Left kidney (tissue), 2 donors: ENCODE data around the gene SLIT3. TPM values are rescaled to one million over a fixed set of nuclear protein-coding genes. Genes with fewer than 3 reads are reported as not detected.
"Not testable (repeated sequence)": the region's sequence is repeated elsewhere in the genome, so short reads cannot be mapped to it uniquely, and the experiment has no call there.

ENCODE experiments used
- DNase-seq: peaks from one replicate; pipeline ENCODE4 v3.0.0-alpha.2; 2013
- polyA plus RNA-seq: library from polyadenylated mRNA; unstranded; fragments of 120-200 nt; gene quantifications from one replicate; pipeline ENCODE4 v1.2.1, GENCODE V29; 2013; ENCODE audit not compliant: insufficient read length

Gene SLIT3
- polyA plus RNA-seq, 1 donor = 51.5 TPM

GRCh38 chr5:169221519-169221918, 79.4 kb downstream of the SLIT3 start:
- DNase-seq = no peak

GRCh38 chr5:169219961-169220360, 81.0 kb downstream of the SLIT3 start:
- no peak for DNase-seq

- no peak for DNase-seq
These were observed 81.6 kb downstream of the SLIT3 start for GRCh38 chr5:169219351-169219750.

GRCh38 chr5:169218861-169219260, 82.1 kb downstream of the SLIT3 start:
- DNase-seq = no peak

- no peak for DNase-seq
These were observed 82.8 kb downstream of the SLIT3 start for GRCh38 chr5:169218176-169218575.

- no peak for DNase-seq
These were observed 84.1 kb downstream of the SLIT3 start for GRCh38 chr5:169216866-169217265.

- DNase-seq = no peak
These were observed 87.5 kb downstream of the SLIT3 start for GRCh38 chr5:169213479-169213878.

GRCh38 chr5:169211761-169212160, 89.2 kb downstream of the SLIT3 start:
- DNase-seq = not testable (repeated sequence)

GRCh38 chr5:169204788-169205400, 96.0 kb downstream of the SLIT3 start:
- DNase-seq = no peak

GRCh38 chr5:169202969-169203368, 98.0 kb downstream of the SLIT3 start:
- DNase-seq = no peak

GRCh38 chr5:169201597-169201996, 99.3 kb downstream of the SLIT3 start:
- DNase-seq = no peak

- DNase-seq = no peak
These were observed 100.7 kb downstream of the SLIT3 start for GRCh38 chr5:169200125-169200778.

GRCh38 chr5:169197343-169197742, 103.6 kb downstream of the SLIT3 start:
- DNase-seq = no peak

GRCh38 chr5:169196059-169196458, 104.9 kb downstream of the SLIT3 start:
- DNase-seq = no peak

GRCh38 chr5:169195601-169196000, 105.3 kb downstream of the SLIT3 start:
- DNase-seq = no peak

- DNase-seq = no peak
These were observed 108.4 kb downstream of the SLIT3 start for GRCh38 chr5:169192536-169192935.

- no peak for DNase-seq
These were observed 110.1 kb downstream of the SLIT3 start for GRCh38 chr5:169190849-169191248.

- no peak for DNase-seq
These were observed 115.3 kb downstream of the SLIT3 start for GRCh38 chr5:169185626-169186025.

- DNase-seq = no peak
These were observed 117.4 kb downstream of the SLIT3 start for GRCh38 chr5:169183576-169183975.

- DNase-seq = no peak
These were observed 118.1 kb downstream of the SLIT3 start for GRCh38 chr5:169182797-169183196.

- DNase-seq = no peak
These were observed 119.1 kb downstream of the SLIT3 start for GRCh38 chr5:169181814-169182213.

- DNase-seq = no peak
These were observed 122.2 kb downstream of the SLIT3 start for GRCh38 chr5:169178754-169179153.

GRCh38 chr5:169178274-169178673, 122.7 kb downstream of the SLIT3 start:
- no peak for DNase-seq
